ENCODE measurements around the gene SLC5A3.
A peak's percentile ranks its signal among the peaks of the same experiment; 100 is the strongest.

SLC5A3 gene

GRCh38 chr21:34054259-34054658, 19.1 kb upstream of the SLC5A3 start:
- DNase-seq (ENCODE audit: extremely low spot score): no peak
- POLR2A ChIA-PET: no interaction called here
- CTCF ChIA-PET: no interaction called here
- TF ChIP-seq NFRKB (IDR thresholded peaks at IDR 0.05): no peak
- TF ChIP-seq HDGF (IDR thresholded peaks at IDR 0.05; ENCODE audit: borderline replicate concordance): no peak
- no peak for TF ChIP-seq BHLHE40 (IDR thresholded peaks at IDR 0.05; ENCODE audit: borderline replicate concordance)
- no peak for TF ChIP-seq TARDBP (IDR thresholded peaks at IDR 0.05)

- DNase-seq (ENCODE audit: extremely low spot score): no peak
- CTCF ChIA-PET: no interaction called here
- POLR2A ChIA-PET: no interaction called here
- TF ChIP-seq FOXM1 (IDR thresholded peaks at IDR 0.05; ENCODE audit: borderline replicate concordance) (no peak), BHLHE40 (IDR thresholded peaks at IDR 0.05; ENCODE audit: borderline replicate concordance) (no peak), ZNF384 (IDR thresholded peaks at IDR 0.05) (no peak), FOXA1 (IDR thresholded peaks at IDR 0.05) (no peak), TARDBP (IDR thresholded peaks at IDR 0.05) (no peak), PKNOX1 (IDR thresholded peaks at IDR 0.05) (no peak), LEF1 (IDR thresholded peaks at IDR 0.05; ENCODE audit: borderline replicate concordance) (no peak), ELF4 (IDR thresholded peaks at IDR 0.05) (no peak), ARNT (IDR thresholded peaks at IDR 0.05) (no peak), SUZ12 (IDR thresholded peaks at IDR 0.05) (no peak), NFRKB (IDR thresholded peaks at IDR 0.05) (no peak), SP1 (IDR thresholded peaks at IDR 0.05) (no peak), HDGF (IDR thresholded peaks at IDR 0.05; ENCODE audit: borderline replicate concordance) (no peak), CTBP1 (IDR thresholded peaks at IDR 0.05; ENCODE audit: borderline replicate concordance) (no peak), FOXK2 (IDR thresholded peaks at IDR 0.05) (no peak), L3MBTL2 (conservative IDR thresholded peaks at IDR 0.05) (no peak)
Measured at GRCh38 chr21:34055615-34056014, 17.8 kb upstream of the SLC5A3 start.

- POLR2A ChIA-PET: no interaction called here
- TF ChIP-seq ZNF384 (IDR thresholded peaks at IDR 0.05): no peak
- no peak for TF ChIP-seq CTBP1 (IDR thresholded peaks at IDR 0.05; ENCODE audit: borderline replicate concordance)
- no peak for TF ChIP-seq NFRKB (IDR thresholded peaks at IDR 0.05)
- TF ChIP-seq PKNOX1 (IDR thresholded peaks at IDR 0.05): no peak
- TF ChIP-seq FOXA1 (IDR thresholded peaks at IDR 0.05): no peak
- TF ChIP-seq HDGF (IDR thresholded peaks at IDR 0.05; ENCODE audit: borderline replicate concordance): no peak
- no peak for TF ChIP-seq ARNT (IDR thresholded peaks at IDR 0.05)
- no peak for TF ChIP-seq FOXM1 (IDR thresholded peaks at IDR 0.05; ENCODE audit: borderline replicate concordance)
- peak; percentile 44 for DNase-seq (ENCODE audit: extremely low spot score)
- CTCF ChIA-PET: no interaction called here
Measured at GRCh38 chr21:34061983-34062382, 11.4 kb upstream of the SLC5A3 start.

GRCh38 chr21:34065027-34065426, 8.4 kb upstream of the SLC5A3 start:
- ChIA-PET CTCF (no interaction called here), POLR2A (interaction anchor here (1.5 kb wide), 1 partner anchor 8 kb away, joined by 3 read pairs; the partner anchor contains the start of genes MRPS6 and SLC5A3)
- TF ChIP-seq ELF4 (IDR thresholded peaks at IDR 0.05) (no peak), ARNT (IDR thresholded peaks at IDR 0.05) (no peak), BHLHE40 (IDR thresholded peaks at IDR 0.05; ENCODE audit: borderline replicate concordance) (no peak), FOXK2 (IDR thresholded peaks at IDR 0.05) (no peak), TARDBP (IDR thresholded peaks at IDR 0.05) (no peak), PKNOX1 (IDR thresholded peaks at IDR 0.05) (no peak), SUZ12 (IDR thresholded peaks at IDR 0.05) (no peak), ZNF384 (IDR thresholded peaks at IDR 0.05) (no peak), NFRKB (IDR thresholded peaks at IDR 0.05) (no peak), SP1 (IDR thresholded peaks at IDR 0.05) (no peak), CTBP1 (IDR thresholded peaks at IDR 0.05; ENCODE audit: borderline replicate concordance) (no peak), HDGF (IDR thresholded peaks at IDR 0.05; ENCODE audit: borderline replicate concordance) (no peak)
- DNase-seq (ENCODE audit: extremely low spot score): no peak

GRCh38 chr21:34071683-34072082, 1.7 kb upstream of the SLC5A3 start:
- TF ChIP-seq L3MBTL2 (conservative IDR thresholded peaks at IDR 0.05) (no peak), ARNT (IDR thresholded peaks at IDR 0.05) (no peak), SP1 (IDR thresholded peaks at IDR 0.05) (no peak), TARDBP (IDR thresholded peaks at IDR 0.05) (no peak), BHLHE40 (IDR thresholded peaks at IDR 0.05; ENCODE audit: borderline replicate concordance) (no peak), LEF1 (IDR thresholded peaks at IDR 0.05; ENCODE audit: borderline replicate concordance) (no peak), CTBP1 (IDR thresholded peaks at IDR 0.05; ENCODE audit: borderline replicate concordance) (no peak), ZNF384 (IDR thresholded peaks at IDR 0.05) (no peak), FOXK2 (IDR thresholded peaks at IDR 0.05) (no peak), FOXA1 (IDR thresholded peaks at IDR 0.05) (no peak), FOXM1 (IDR thresholded peaks at IDR 0.05; ENCODE audit: borderline replicate concordance) (no peak), HDGF (IDR thresholded peaks at IDR 0.05; ENCODE audit: borderline replicate concordance) (no peak), SUZ12 (IDR thresholded peaks at IDR 0.05) (no peak), NFRKB (IDR thresholded peaks at IDR 0.05) (no peak), PKNOX1 (IDR thresholded peaks at IDR 0.05) (no peak), ELF4 (IDR thresholded peaks at IDR 0.05) (no peak)
- DNase-seq (ENCODE audit: extremely low spot score): no peak
- ChIA-PET POLR2A (no interaction called here), CTCF (interaction anchor here (1.2 kb wide), 1 partner anchor 147 kb away, joined by 3 read pairs; no protein-coding TSS in a partner anchor)
